GM20431 (cell line): ENCODE measurements around the gene NOXRED1.
"Not testable (repeated sequence)": the region's sequence is repeated elsewhere in the genome, so short reads cannot be mapped to it uniquely, and the experiment has no call there.

Source experiments
- in situ Hi-C: fragments of 300-500 bp; cut with MseI, MboI; formaldehyde crosslinking; loops from one replicate; pipeline ENCODE4 v1.15.0; 2020; ENCODE audit warnings: low sequenced_read_pairs; ENCODE audit not compliant: unreplicated experiment

Gene NOXRED1

GRCh38 chr14:77415403-77416030 lies 7.8 kb downstream of the NOXRED1 start:
- in situ Hi-C loops, result not testable (repeated sequence)

- in situ Hi-C loops, result no loop called here
Observed at GRCh38 chr14:77409131-77409533, 14.2 kb downstream of the NOXRED1 start.

GRCh38 chr14:77407158-77407557 lies 16.2 kb downstream of the NOXRED1 start:
- in situ Hi-C loops, result no loop called here

GRCh38 chr14:77406718-77407117 lies 16.6 kb downstream of the NOXRED1 start:
- in situ Hi-C loops, result no loop called here

GRCh38 chr14:77406086-77406485 lies 17.2 kb downstream of the NOXRED1 start:
- in situ Hi-C loops, result no loop called here

- in situ Hi-C loops, result no loop called here
Observed at GRCh38 chr14:77403768-77404167, 19.6 kb downstream of the NOXRED1 start.

- in situ Hi-C loops, result no loop called here
Observed at GRCh38 chr14:77400216-77400615, 23.1 kb downstream of the NOXRED1 start.

GRCh38 chr14:77390188-77390587 lies 33.1 kb downstream of the NOXRED1 start:
- in situ Hi-C loops, result no loop called here

- in situ Hi-C loops, result no loop called here
Observed at GRCh38 chr14:77378701-77379100, 44.6 kb downstream of the NOXRED1 start.

GRCh38 chr14:77377502-77377844 lies 45.9 kb downstream of the NOXRED1 start:
- in situ Hi-C loops, result no loop called here

GRCh38 chr14:77376771-77377501 lies 46.4 kb downstream of the NOXRED1 start, which contains the start of the genes SAMD15 and TMED8:
TSS of gene SAMD15 (plus strand) at chr14:77377379. CDS start at chr14:77377419, 40 bp downstream.
TSS of gene TMED8 (minus strand) at chr14:77377094. CDS start at chr14:77377053, 41 bp downstream.
- in situ Hi-C loops, result no loop called here

GRCh38 chr14:77375973-77376770 lies 47.2 kb downstream of the NOXRED1 start:
- in situ Hi-C loops, result no loop called here

GRCh38 chr14:77375164-77375950 lies 48.0 kb downstream of the NOXRED1 start:
- in situ Hi-C loops, result no loop called here

GRCh38 chr14:77372304-77372841 lies 51.0 kb downstream of the NOXRED1 start:
- in situ Hi-C loops, result no loop called here

- in situ Hi-C loops, result no loop called here
Observed at GRCh38 chr14:77369285-77369684, 54.0 kb downstream of the NOXRED1 start.

GRCh38 chr14:77364146-77364545 lies 59.2 kb downstream of the NOXRED1 start:
- in situ Hi-C loops, result no loop called here

GRCh38 chr14:77359626-77360025 lies 63.7 kb downstream of the NOXRED1 start:
- in situ Hi-C loops, result no loop called here

GRCh38 chr14:77356899-77357298 lies 66.4 kb downstream of the NOXRED1 start:
- in situ Hi-C loops, result no loop called here

GRCh38 chr14:77355811-77356210 lies 67.5 kb downstream of the NOXRED1 start:
- in situ Hi-C loops, result no loop called here
